CD8-positive, alpha-beta memory T cell (primary cell): ENCODE measurements around the gene KCNIP1. TPM values are rescaled to one million over a fixed set of nuclear protein-coding genes. Genes with fewer than 3 reads are reported as not detected.

Experiments
- CTCF ChIA-PET: fragments of 350-600 bp; sonication (Branson Sonifier 250); formaldehyde crosslinking; loops from one replicate; lab custom pipeline; 2021; ENCODE audit warnings: antibody characterized with exemption; lab: Charles Lee
- POLR2A ChIA-PET: fragments of 350-600 bp; sonication (Branson Sonifier 250); formaldehyde crosslinking; loops from one replicate; lab custom pipeline; 2021; ENCODE audit warnings: antibody characterized with exemption; lab: Charles Lee
- DNase-seq, 5 donors: peaks; one replicate each; pipeline versions ENCODE4 v3.0.0 to v3.0.0-alpha.2; 2020 to 2022; ENCODE audit warnings: mixed read lengths in 1 of 5
- H3K27ac ChIP-seq: one replicate; pipeline ENCODE4 v1.7.0; 2013; ENCODE audit warnings: low read depth, mild to moderate bottlenecking, low read length, moderate library complexity
- H3K27me3 ChIP-seq: 2 replicates; pipeline ENCODE4 v1.7.0; 2013; ENCODE audit warnings: low read length, mild to moderate bottlenecking; ENCODE audit not compliant: insufficient read depth, poor library complexity, severe bottlenecking
- H3K36me3 ChIP-seq: 2 replicates; pipeline ENCODE4 v1.7.0; 2013; ENCODE audit warnings: mild to moderate bottlenecking, low read length, moderate library complexity; ENCODE audit not compliant: insufficient read depth
- H3K4me1 ChIP-seq: 2 replicates; pipeline ENCODE4 v1.7.0; 2013; ENCODE audit warnings: mild to moderate bottlenecking, low read length, moderate library complexity; ENCODE audit not compliant: insufficient read depth
- H3K4me3 ChIP-seq: 2 replicates; pipeline ENCODE4 v1.7.0; 2013; ENCODE audit warnings: mild to moderate bottlenecking, low read length
- H3K9me3 ChIP-seq: 2 replicates; pipeline ENCODE4 v1.7.0; 2013; ENCODE audit warnings: mild to moderate bottlenecking, low read length
- H3K27ac Mint-ChIP-seq, 8 donors: one replicate each; pipeline ENCODE4 v1.8.0; 2020 to 2021; ENCODE audit warnings: mixed read lengths in 8 of 8, mild to moderate bottlenecking in 6 of 8, inconsistent platforms in 3 of 8, moderate library complexity in 3 of 8
- H3K27me3 Mint-ChIP-seq, 2 donors: one replicate each; pipeline ENCODE4 v1.8.0; 2020 to 2021; ENCODE audit warnings: mixed read lengths in 2 of 2, mild to moderate bottlenecking in 1 of 2, moderate library complexity in 1 of 2
- H3K36me3 Mint-ChIP-seq, 3 donors: one replicate each; pipeline ENCODE4 v1.8.0; 2020 to 2021; ENCODE audit warnings: mixed read lengths in 3 of 3, inconsistent platforms in 1 of 3, mild to moderate bottlenecking in 1 of 3
- H3K4me1 Mint-ChIP-seq, 3 donors: one replicate each; pipeline ENCODE4 v1.8.0; 2020 to 2021; ENCODE audit warnings: mixed read lengths in 3 of 3, inconsistent platforms in 1 of 3, mild to moderate bottlenecking in 1 of 3
- H3K4me3 Mint-ChIP-seq, 7 donors: one replicate each; pipeline ENCODE4 v1.8.0; 2020 to 2021; ENCODE audit warnings: mixed read lengths in 7 of 7, mild to moderate bottlenecking in 6 of 7, moderate library complexity in 4 of 7, inconsistent platforms in 2 of 7
- H3K9me3 Mint-ChIP-seq, 5 donors: one replicate each; pipeline ENCODE4 v1.8.0; 2020 to 2022; ENCODE audit warnings: mixed read lengths in 5 of 5, mild to moderate bottlenecking in 3 of 5, moderate library complexity in 2 of 5, inconsistent platforms in 1 of 5
- polyA plus RNA-seq: library from polyadenylated mRNA; unstranded; fragments of 300-500 nt; fragmentation: Illumina TruSeq; gene quantifications from one replicate; pipeline ENCODE4 v1.2.3, GENCODE V29; 2021
- total RNA-seq, 2 experiments: library from RNA; stranded (reverse); gene quantifications; one replicate each; pipeline ENCODE4 v1.2.3, GENCODE V29; 2021

KCNIP1 gene
- total and polyA plus RNA-seq, 3 experiments from 2014 or later = not detected

DNA sequence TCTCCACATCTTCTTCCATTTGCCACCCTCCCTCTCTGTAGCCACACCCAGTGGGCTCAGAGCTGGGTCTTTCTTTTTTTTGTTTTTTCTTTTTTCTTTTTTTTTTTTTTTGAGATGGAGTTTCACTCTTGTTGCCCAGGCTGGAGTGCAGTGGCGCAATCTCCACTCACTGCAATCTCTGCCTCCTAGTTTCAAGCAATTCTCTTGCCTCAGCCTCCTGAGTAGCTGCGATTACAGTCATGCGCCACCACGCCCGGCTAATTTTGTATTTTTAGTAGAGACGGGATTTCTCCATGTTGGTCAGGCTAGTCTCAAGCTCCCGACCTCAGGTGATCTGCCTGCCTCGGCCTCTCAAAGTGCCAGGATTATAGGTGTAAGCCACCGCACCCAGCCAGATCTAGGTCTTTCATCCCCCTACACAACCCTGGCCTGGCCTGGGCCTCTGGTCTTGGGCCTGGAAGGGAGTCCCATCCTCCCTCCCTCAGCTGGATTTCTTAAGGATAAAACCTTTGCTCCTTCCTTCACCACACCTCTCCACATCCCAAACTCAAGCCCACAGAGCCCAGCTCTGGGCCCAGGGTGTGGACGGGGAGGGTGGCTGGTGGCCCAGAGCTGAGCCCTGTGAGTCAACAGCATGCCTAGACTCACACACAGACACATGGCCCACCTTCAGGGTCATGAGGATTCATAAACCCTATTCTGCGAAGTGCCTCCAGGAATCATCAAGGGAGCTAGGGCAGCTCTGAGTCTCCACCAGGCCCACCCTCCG lies 18.8 kb upstream of the KCNIP1 start:
- Histone ChIP-seq H3K4me3 (no peak overlapping the region), H3K27me3 (no peaks in the 10 kb centered on the region), H3K27ac (no peak overlapping the region), H3K9me3 (no peaks in the 10 kb centered on the region), H3K36me3 (no peaks in the 10 kb centered on the region), H3K4me1 (no peaks in the 10 kb centered on the region)
- ChIA-PET POLR2A (no interaction called here), CTCF (no interaction called here)
- peak overlapping the region in 1 of 8 donors; percentile 36 for H3K27ac Mint-ChIP-seq
- H3K27me3 Mint-ChIP-seq = peaks cover 7 to 29% of the 10 kb centered on the region in 2 donors
- H3K4me3 Mint-ChIP-seq = no peak overlapping the region
- H3K9me3 Mint-ChIP-seq = no peaks in the 10 kb centered on the region
- DNase-seq = no peak
- H3K4me1 Mint-ChIP-seq = no peaks in the 10 kb centered on the region
- no peaks in the 10 kb centered on the region for H3K36me3 Mint-ChIP-seq

GRCh38 chr5:170485616-170485911 lies 18.3 kb upstream of the KCNIP1 start:
- H3K9me3 Mint-ChIP-seq = no peaks in the 10 kb centered on the region
- no peaks in the 10 kb centered on the region for H3K4me1 Mint-ChIP-seq
- Histone ChIP-seq H3K36me3 (no peaks in the 10 kb centered on the region), H3K4me3 (no peak overlapping the region), H3K27me3 (no peaks in the 10 kb centered on the region), H3K27ac (no peak overlapping the region), H3K9me3 (no peaks in the 10 kb centered on the region), H3K4me1 (no peaks in the 10 kb centered on the region)
- H3K27ac Mint-ChIP-seq = peak overlapping the region in 1 of 8 donors; percentile 36
- ChIA-PET CTCF (no interaction called here), POLR2A (no interaction called here)
- DNase-seq = no peak
- no peaks in the 10 kb centered on the region for H3K36me3 Mint-ChIP-seq
- H3K27me3 Mint-ChIP-seq = peaks cover 4 to 29% of the 10 kb centered on the region in 2 donors
- no peak overlapping the region for H3K4me3 Mint-ChIP-seq

DNA sequence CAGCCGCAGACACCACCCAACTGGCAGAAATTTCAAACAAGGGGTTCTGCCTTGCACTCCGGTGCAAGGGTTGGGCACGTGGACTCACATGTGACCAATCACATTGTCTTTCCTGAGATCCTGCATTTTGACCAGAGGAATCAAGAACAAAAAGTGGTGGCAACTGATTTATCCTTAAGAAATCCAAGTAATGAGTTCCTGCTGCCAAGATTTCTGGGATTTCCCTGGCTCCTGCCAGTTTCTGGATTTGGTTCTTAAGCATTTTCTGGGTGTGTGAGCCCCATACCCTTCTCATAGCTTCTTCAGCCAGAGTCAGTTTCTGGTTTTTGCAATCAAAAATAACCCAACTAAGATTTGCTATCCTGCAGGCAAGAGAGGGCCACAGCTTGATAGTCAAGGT lies 17.4 kb upstream of the KCNIP1 start:
- Histone ChIP-seq H3K27me3 (no peaks in the 10 kb centered on the region), H3K36me3 (no peaks in the 10 kb centered on the region), H3K27ac (no peak overlapping the region), H3K9me3 (no peaks in the 10 kb centered on the region), H3K4me1 (no peaks in the 10 kb centered on the region), H3K4me3 (no peak overlapping the region)
- no peak for DNase-seq
- H3K9me3 Mint-ChIP-seq = no peaks in the 10 kb centered on the region
- CTCF ChIA-PET = no interaction called here
- no peak overlapping the region for H3K27ac Mint-ChIP-seq
- H3K27me3 Mint-ChIP-seq = peaks cover 1 to 25% of the 10 kb centered on the region in 2 donors
- H3K36me3 Mint-ChIP-seq = no peaks in the 10 kb centered on the region
- no peaks in the 10 kb centered on the region for H3K4me1 Mint-ChIP-seq
- no peak overlapping the region for H3K4me3 Mint-ChIP-seq
- POLR2A ChIA-PET = no interaction called here

DNA sequence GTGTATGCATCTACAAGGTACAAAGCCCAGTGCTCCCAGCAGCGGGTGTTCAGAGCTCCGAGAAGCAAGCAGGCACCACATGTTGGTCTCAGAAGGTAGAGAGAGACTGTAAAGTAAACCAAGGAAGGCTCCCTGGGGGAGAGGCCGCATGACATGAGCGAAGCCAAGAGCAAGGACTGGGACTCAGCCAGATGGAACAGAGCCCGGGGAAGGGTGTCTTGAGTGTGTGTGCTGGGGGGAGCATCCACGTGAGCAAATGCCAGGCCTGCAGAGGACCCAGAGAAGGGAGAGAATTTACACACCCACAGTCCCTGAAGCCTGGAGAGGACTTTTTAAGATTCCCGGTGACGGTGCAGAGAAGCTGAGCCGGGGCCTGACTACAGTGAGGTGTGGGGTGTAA lies 15.2 kb upstream of the KCNIP1 start:
- Mint-ChIP-seq H3K4me1 (no peaks in the 10 kb centered on the region), H3K4me3 (no peak overlapping the region), H3K27ac (no peak overlapping the region), H3K27me3 (peaks cover 5 to 24% of the 10 kb centered on the region in 2 donors), H3K9me3 (no peaks in the 10 kb centered on the region), H3K36me3 (no peaks in the 10 kb centered on the region)
- no peaks in the 10 kb centered on the region for H3K9me3 ChIP-seq
- ChIA-PET CTCF (no interaction called here), POLR2A (no interaction called here)
- no peaks in the 10 kb centered on the region for H3K4me1 ChIP-seq
- no peaks in the 10 kb centered on the region for H3K36me3 ChIP-seq
- H3K27me3 ChIP-seq = no peaks in the 10 kb centered on the region
- no peak overlapping the region for H3K4me3 ChIP-seq
- H3K27ac ChIP-seq = no peak overlapping the region
- DNase-seq = no peak

- no peaks in the 10 kb centered on the region for H3K9me3 Mint-ChIP-seq
- ChIA-PET POLR2A (no interaction called here), CTCF (no interaction called here)
Observed at GRCh38 chr5:170489199-170489598, 14.6 kb upstream of the KCNIP1 start.

DNA sequence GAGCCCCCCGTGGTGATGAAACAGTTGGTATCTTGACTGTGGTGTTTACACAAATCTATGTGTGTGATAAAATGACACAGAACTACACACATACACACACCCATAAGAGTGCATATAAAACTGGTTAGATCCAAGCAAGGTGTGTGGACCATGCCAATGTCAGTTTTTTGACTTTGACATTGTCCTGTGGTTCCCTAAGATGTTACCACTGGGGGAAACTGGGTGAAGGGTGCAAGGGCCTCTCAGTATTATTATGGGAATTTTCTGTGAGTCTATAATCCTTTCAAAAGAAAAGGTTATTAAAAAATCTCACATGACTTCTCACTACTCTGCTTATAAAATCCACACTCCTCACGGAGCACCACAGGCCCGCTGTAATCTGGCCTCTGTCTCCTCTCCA lies 13.4 kb upstream of the KCNIP1 start:
- Mint-ChIP-seq H3K4me3 (no peak overlapping the region), H3K27me3 (peaks cover 3 to 31% of the 10 kb centered on the region in 2 donors), H3K9me3 (no peaks in the 10 kb centered on the region), H3K36me3 (no peaks in the 10 kb centered on the region), H3K27ac (no peak overlapping the region), H3K4me1 (no peaks in the 10 kb centered on the region)
- no peaks in the 10 kb centered on the region for H3K9me3 ChIP-seq
- no peak overlapping the region for H3K27ac ChIP-seq
- no peaks in the 10 kb centered on the region for H3K27me3 ChIP-seq
- ChIA-PET CTCF (no interaction called here), POLR2A (no interaction called here)
- no peaks in the 10 kb centered on the region for H3K4me1 ChIP-seq
- DNase-seq = no peak
- no peak overlapping the region for H3K4me3 ChIP-seq
- no peaks in the 10 kb centered on the region for H3K36me3 ChIP-seq

More at GRCh38 chr5:170489199-170489598, 14.6 kb upstream of the KCNIP1 start:
- H3K27me3 Mint-ChIP-seq = peaks cover 5 to 29% of the 10 kb centered on the region in 2 donors
- H3K27ac Mint-ChIP-seq = no peak overlapping the region
- Histone ChIP-seq H3K36me3 (no peaks in the 10 kb centered on the region), H3K27me3 (no peaks in the 10 kb centered on the region), H3K4me3 (no peak overlapping the region), H3K4me1 (no peaks in the 10 kb centered on the region), H3K27ac (no peak overlapping the region), H3K9me3 (no peaks in the 10 kb centered on the region)
- no peaks in the 10 kb centered on the region for H3K4me1 Mint-ChIP-seq
- DNase-seq = no peak
- H3K4me3 Mint-ChIP-seq = no peak overlapping the region
- no peaks in the 10 kb centered on the region for H3K36me3 Mint-ChIP-seq

DNA sequence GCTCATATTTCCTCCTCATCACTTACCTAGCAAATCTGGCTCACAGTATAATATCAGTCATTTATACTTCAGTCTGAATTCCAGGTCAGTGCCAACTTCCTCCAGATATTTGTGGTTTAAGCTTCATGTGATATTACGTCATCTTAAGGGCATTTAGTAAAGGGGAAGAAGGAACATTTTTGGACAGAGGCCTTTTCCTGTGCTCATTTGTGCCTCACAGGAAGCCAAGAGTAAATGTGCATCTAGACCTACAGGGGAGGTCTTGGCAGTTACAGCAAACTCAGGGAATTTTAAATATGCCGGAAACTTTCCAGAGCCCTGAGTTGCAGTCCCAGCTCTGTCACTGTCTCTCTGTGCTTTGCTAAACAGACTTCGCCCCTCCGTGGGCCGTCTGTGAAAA lies 12.3 kb upstream of the KCNIP1 start:
- H3K36me3 ChIP-seq = no peaks in the 10 kb centered on the region
- H3K27ac ChIP-seq = no peak overlapping the region
- peaks cover 5 to 35% of the 10 kb centered on the region in 2 donors for H3K27me3 Mint-ChIP-seq
- H3K4me1 Mint-ChIP-seq = no peaks in the 10 kb centered on the region
- DNase-seq = no peak
- H3K4me3 Mint-ChIP-seq = no peak overlapping the region
- H3K36me3 Mint-ChIP-seq = no peaks in the 10 kb centered on the region
- H3K27ac Mint-ChIP-seq = no peak overlapping the region
- no peaks in the 10 kb centered on the region for H3K9me3 ChIP-seq
- no peaks in the 10 kb centered on the region for H3K4me1 ChIP-seq
- ChIA-PET POLR2A (no interaction called here), CTCF (no interaction called here)
- H3K9me3 Mint-ChIP-seq = no peaks in the 10 kb centered on the region
- no peaks in the 10 kb centered on the region for H3K27me3 ChIP-seq
- H3K4me3 ChIP-seq = no peak overlapping the region

DNA sequence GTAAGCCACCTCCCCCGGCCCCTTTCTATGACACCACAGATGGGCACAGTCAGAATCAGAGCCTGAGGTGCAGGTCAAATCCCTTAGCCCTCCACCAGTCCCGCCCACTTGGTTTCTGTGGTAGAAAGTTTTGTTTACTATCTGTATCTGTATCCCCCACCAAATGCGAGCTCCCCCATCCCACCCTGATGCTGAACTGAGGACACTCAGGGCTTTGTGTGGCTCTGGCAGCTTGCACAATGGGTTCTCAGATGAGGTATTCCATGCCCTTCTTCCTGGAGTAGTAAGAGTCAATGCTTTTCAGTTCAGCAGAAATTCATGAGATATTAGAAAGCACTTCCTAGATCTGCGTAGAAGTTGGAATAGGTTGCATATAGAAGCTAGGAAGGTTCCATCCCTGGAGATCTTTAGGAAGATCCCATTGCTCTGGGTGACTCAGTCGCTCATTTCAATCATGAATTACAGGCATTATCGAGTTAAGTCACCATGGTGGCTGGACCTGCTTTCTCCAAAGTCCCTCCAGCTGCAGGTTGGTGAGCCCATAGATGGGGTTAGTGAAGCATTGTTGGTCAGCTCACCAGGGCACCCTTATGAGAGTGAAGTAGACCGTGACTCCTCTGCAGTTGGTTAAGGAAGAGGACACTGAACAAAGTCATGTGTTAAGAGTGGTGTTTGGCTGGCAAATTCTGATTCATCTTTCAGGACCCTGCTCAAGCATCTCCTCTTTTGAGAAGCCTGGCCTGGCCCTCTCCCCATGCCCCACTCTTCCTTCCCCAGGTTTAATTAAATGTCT lies 10.6 kb upstream of the KCNIP1 start:
- H3K36me3 ChIP-seq = no peaks in the 10 kb centered on the region
- H3K27me3 ChIP-seq = no peaks in the 10 kb centered on the region
- no peaks in the 10 kb centered on the region for H3K9me3 ChIP-seq
- peaks cover 9 to 41% of the 10 kb centered on the region in 2 donors for H3K27me3 Mint-ChIP-seq
- H3K9me3 Mint-ChIP-seq = no peaks in the 10 kb centered on the region
- no peaks in the 10 kb centered on the region for H3K36me3 Mint-ChIP-seq
- H3K4me1 Mint-ChIP-seq = no peaks in the 10 kb centered on the region
- ChIA-PET POLR2A (no interaction called here), CTCF (no interaction called here)
- no peaks in the 10 kb centered on the region for H3K4me1 ChIP-seq
- no peak overlapping the region for H3K4me3 ChIP-seq
- no peak for DNase-seq
- no peak overlapping the region for H3K27ac Mint-ChIP-seq
- H3K4me3 Mint-ChIP-seq = no peak overlapping the region
- no peak overlapping the region for H3K27ac ChIP-seq
